ENCODE measurements around the gene CAMSAP1. TPM values are rescaled to one million over a fixed set of nuclear protein-coding genes. Genes with fewer than 3 reads are reported as not detected.

Gene CAMSAP1
- total and polyA plus RNA-seq, 7 donors = 2.3 to 37.7 (median 19.4) TPM

GRCh38 chr9:135884328-135885035 lies 22.9 kb downstream of the CAMSAP1 start:
- Histone ChIP-seq H3K27ac (no peak overlapping the region), H3K27me3 (no peaks in the 10 kb centered on the region), H3K9me3 (no peaks in the 10 kb centered on the region), H3K4me1 (peaks cover 0 to 59% (median 49%) of the 10 kb centered on the region in 4 donors), H3K36me3 (peaks cover 0 to 15% (median 0%) of the 10 kb centered on the region in 4 donors), H3K4me3 (no peak overlapping the region)
- intact Hi-C loops (cut with DNase I) = no loop called here
- DNase-seq = no peak
- TF ChIP-seq POLR2A (IDR thresholded peaks at IDR 0.05) (no peak), POLR2AphosphoS5 (IDR thresholded peaks at IDR 0.05) (no peak), EP300 (IDR thresholded peaks at IDR 0.05) (no peak), CTCF (IDR thresholded peaks at IDR 0.05) (no peak)
- 81 to 82% methylated on average over 16 of the region's 16 CpGs for WGBS, 2 donors

GRCh38 chr9:135883410-135884089 lies 23.8 kb downstream of the CAMSAP1 start:
- WGBS, 2 donors = 88% methylated on average over 15 of the region's 15 CpGs
- TF ChIP-seq POLR2A (IDR thresholded peaks at IDR 0.05) (no peak), EP300 (IDR thresholded peaks at IDR 0.05) (no peak), POLR2AphosphoS5 (IDR thresholded peaks at IDR 0.05) (no peak), CTCF (IDR thresholded peaks at IDR 0.05) (no peak)
- Histone ChIP-seq H3K27me3 (no peaks in the 10 kb centered on the region), H3K27ac (no peak overlapping the region), H3K4me1 (peaks cover 0 to 49% (median 40%) of the 10 kb centered on the region in 4 donors), H3K4me3 (no peak overlapping the region), H3K36me3 (peaks cover 0 to 15% (median 0%) of the 10 kb centered on the region in 4 donors), H3K9me3 (no peaks in the 10 kb centered on the region)
- intact Hi-C loops (cut with DNase I) = no loop called here
- no peak for DNase-seq

- intact Hi-C loops (cut with DNase I) = no loop called here
- DNase-seq = no peak
- Histone ChIP-seq H3K9me3 (no peaks in the 10 kb centered on the region), H3K4me3 (no peak overlapping the region), H3K27me3 (no peaks in the 10 kb centered on the region), H3K36me3 (peaks cover 0 to 15% (median 0%) of the 10 kb centered on the region in 4 donors), H3K27ac (no peak overlapping the region), H3K4me1 (peaks cover 0 to 34% (median 27%) of the 10 kb centered on the region in 4 donors)
- no peak for TF ChIP-seq CTCF (IDR thresholded peaks at IDR 0.05)
- TF ChIP-seq POLR2AphosphoS5 (IDR thresholded peaks at IDR 0.05) = no peak
- TF ChIP-seq EP300 (IDR thresholded peaks at IDR 0.05) = no peak
- no peak for TF ChIP-seq POLR2A (IDR thresholded peaks at IDR 0.05)
- 87 to 90% methylated on average over 12 of the region's 12 CpGs for WGBS, 2 donors
Observed at GRCh38 chr9:135882011-135882410, 25.3 kb downstream of the CAMSAP1 start.

GRCh38 chr9:135880438-135880837 lies 26.9 kb downstream of the CAMSAP1 start:
- no peaks in the 10 kb centered on the region for H3K27me3 ChIP-seq
- peaks cover 0 to 15% (median 0%) of the 10 kb centered on the region in 4 donors for H3K36me3 ChIP-seq
- peaks cover 0 to 20% (median 16%) of the 10 kb centered on the region in 4 donors for H3K4me1 ChIP-seq
- no peak for DNase-seq
- H3K4me3 ChIP-seq = no peak overlapping the region
- intact Hi-C loops (cut with DNase I) = no loop called here
- H3K27ac ChIP-seq = no peak overlapping the region
- WGBS, 2 donors = 94% methylated on average over 12 of the region's 12 CpGs
- no peaks in the 10 kb centered on the region for H3K9me3 ChIP-seq
- TF ChIP-seq POLR2AphosphoS5 (IDR thresholded peaks at IDR 0.05) (no peak), POLR2A (IDR thresholded peaks at IDR 0.05) (no peak), CTCF (IDR thresholded peaks at IDR 0.05) (no peak), EP300 (IDR thresholded peaks at IDR 0.05) (no peak)
